Smooth muscle cell (in vitro differentiated cells): ENCODE data around the gene NRP2. TPM values are rescaled to one million over a fixed set of nuclear protein-coding genes. Genes with fewer than 3 reads are reported as not detected.

Source experiments
- DNase-seq: peaks from one replicate; lab custom pipeline; 2025; ENCODE audit not compliant: unreplicated experiment; lab: John Stamatoyannopoulos, UW
- H2AFZ ChIP-seq: fragments of 200-600 bp; sonication (generic); 2 replicates; pipeline ENCODE4 v1.6.0; 2016; ENCODE audit warnings: antibody characterized with exemption, low read depth, mild to moderate bottlenecking
- H3F3A ChIP-seq: fragments of 200-600 bp; sonication (generic); 2 replicates; pipeline ENCODE4 v1.6.0; 2017; ENCODE audit warnings: antibody characterized with exemption, low read depth
- H3K27ac ChIP-seq: fragments of 200-600 bp; sonication (generic); 2 replicates; pipeline ENCODE4 v1.5.1; 2016; ENCODE audit warnings: low read depth, mild to moderate bottlenecking
- H3K27me3 ChIP-seq: fragments of 200-600 bp; sonication (generic); 2 replicates; pipeline ENCODE4 v1.6.1; 2016; ENCODE audit warnings: low read depth, mild to moderate bottlenecking
- H3K36me3 ChIP-seq: fragments of 200-600 bp; sonication (generic); 2 replicates; pipeline ENCODE4 v1.5.1; 2016; ENCODE audit warnings: low read depth
- H3K4me1 ChIP-seq: fragments of 200-600 bp; sonication (generic); 2 replicates; pipeline ENCODE4 v1.5.1; 2016; ENCODE audit warnings: low read depth
- H3K4me2 ChIP-seq: fragments of 200-600 bp; sonication (generic); 2 replicates; pipeline ENCODE4 v1.6.0; 2016; ENCODE audit warnings: mild to moderate bottlenecking
- H3K4me3 ChIP-seq: fragments of 200-600 bp; sonication (generic); 2 replicates; pipeline ENCODE4 v1.5.1; 2016; ENCODE audit warnings: mild to moderate bottlenecking
- H3K79me2 ChIP-seq: fragments of 200-600 bp; sonication (generic); 2 replicates; pipeline ENCODE4 v1.6.0; 2016; ENCODE audit warnings: low read depth, mild to moderate bottlenecking
- H3K9ac ChIP-seq: fragments of 200-600 bp; sonication (generic); 2 replicates; pipeline ENCODE4 v1.6.0; 2016; ENCODE audit warnings: low read depth
- H3K9me3 ChIP-seq: fragments of 200-600 bp; sonication (generic); replicated peaks from 2 replicates; pipeline ENCODE4 v1.5.1; 2016; ENCODE audit warnings: low read depth
- H4K20me1 ChIP-seq: fragments of 200-600 bp; sonication (generic); 2 replicates; pipeline ENCODE4 v1.6.0; 2016; ENCODE audit warnings: low read depth
- CTCF ChIP-seq: fragments of 200-600 bp; sonication (generic); IDR thresholded peaks from 2 replicates; pipeline ENCODE4 v1.5.1; 2017; ENCODE audit warnings: borderline replicate concordance, mild to moderate bottlenecking, antibody characterized with exemption; ENCODE audit not compliant: insufficient read depth, poor library complexity, severe bottlenecking
- whole genome bisulfite sequencing: methylation state at CpG from one replicate; pipeline ENCODE4 v1.1.7; 2016; ENCODE audit warnings: low lambda C conversion rate; 5-methylcytosine and 5-hydroxymethylcytosine counted together
- polyA plus RNA-seq: library from polyadenylated mRNA; unstranded; fragments of >200 nt; fragmentation: Nextera tagmentation; extraction: Ambion mirVana; gene quantifications from 2 replicates; pipeline ENCODE4 v1.2.1, GENCODE V29; 2016
- total RNA-seq: library from RNA; depleted of rRNA; stranded (reverse); fragments of >200 nt; gene quantifications from 2 replicates; pipeline ENCODE4 v1.2.3, GENCODE V29; 2014

NRP2 gene
- total and polyA plus RNA-seq, 2 experiments from 2014 or later: 58.4 to 96.1 TPM

- H3K4me3 ChIP-seq: no peak overlapping the region
- no peaks in the 10 kb centered on the region for H4K20me1 ChIP-seq
- H3K9me3 ChIP-seq: no peaks in the 10 kb centered on the region
- H3K9ac ChIP-seq: no peak overlapping the region
- H3K4me1 ChIP-seq: peaks cover 25% of the 10 kb centered on the region
- no peaks in the 10 kb centered on the region for H3K27me3 ChIP-seq
- WGBS: 59% methylated on average over 9 of the region's 9 CpGs
- no peak overlapping the region for H3K4me2 ChIP-seq
- no peak for TF ChIP-seq CTCF
- no peak for DNase-seq
- peak overlapping the region; percentile 32 for H3K27ac ChIP-seq
- no peak overlapping the region for H2AFZ ChIP-seq
- peaks cover 10% of the 10 kb centered on the region for H3K79me2 ChIP-seq
- H3F3A ChIP-seq: peaks cover 14% of the 10 kb centered on the region
- no peaks in the 10 kb centered on the region for H3K36me3 ChIP-seq
These were observed 3.7 kb upstream of the NRP2 start for GRCh38 chr2:205678541-205679142.

GRCh38 chr2:205679410-205680009 is 2.8 kb upstream of the NRP2 start:
- peaks cover 8% of the 10 kb centered on the region for H4K20me1 ChIP-seq
- H3F3A ChIP-seq: peaks cover 14% of the 10 kb centered on the region
- H3K27ac ChIP-seq: peak overlapping the region; percentile 76
- no peaks in the 10 kb centered on the region for H3K9me3 ChIP-seq
- no peaks in the 10 kb centered on the region for H3K27me3 ChIP-seq
- H2AFZ ChIP-seq: no peak overlapping the region
- no peak for TF ChIP-seq CTCF
- DNase-seq: no peak
- WGBS: 47% methylated on average over 5 of the region's 5 CpGs
- H3K79me2 ChIP-seq: peaks cover 19% of the 10 kb centered on the region
- H3K9ac ChIP-seq: no peak overlapping the region
- H3K4me3 ChIP-seq: no peak overlapping the region
- H3K36me3 ChIP-seq: no peaks in the 10 kb centered on the region
- no peak overlapping the region for H3K4me2 ChIP-seq
- H3K4me1 ChIP-seq: peaks cover 25% of the 10 kb centered on the region

GRCh38 chr2:205680067-205680466 is 2.2 kb upstream of the NRP2 start:
- Histone ChIP-seq H3K4me1 (peaks cover 25% of the 10 kb centered on the region), H3K9ac (no peak overlapping the region), H3F3A (peaks cover 14% of the 10 kb centered on the region), H3K27ac (peak overlapping the region; percentile 76), H3K9me3 (no peaks in the 10 kb centered on the region), H3K4me3 (no peak overlapping the region), H3K36me3 (no peaks in the 10 kb centered on the region), H3K79me2 (peaks cover 24% of the 10 kb centered on the region), H4K20me1 (peaks cover 11% of the 10 kb centered on the region), H3K27me3 (no peaks in the 10 kb centered on the region), H3K4me2 (peak overlapping the region; percentile 100), H2AFZ (no peak overlapping the region)
- peak; percentile 63 for TF ChIP-seq CTCF
- 9% methylated on average over 3 of the region's 3 CpGs for WGBS
- no peak for DNase-seq

- H3K79me2 ChIP-seq: peaks cover 32% of the 10 kb centered on the region
- H3K4me2 ChIP-seq: peak overlapping the region; percentile 100
- TF ChIP-seq CTCF: no peak
- no peak overlapping the region for H3K9ac ChIP-seq
- DNase-seq: no peak
- H3K9me3 ChIP-seq: no peaks in the 10 kb centered on the region
- H3K27ac ChIP-seq: peak overlapping the region; percentile 23
- H3K4me3 ChIP-seq: no peak overlapping the region
- H3K36me3 ChIP-seq: no peaks in the 10 kb centered on the region
- H4K20me1 ChIP-seq: peaks cover 11% of the 10 kb centered on the region
- WGBS: 46% methylated on average over 4 of the region's 4 CpGs
- no peak overlapping the region for H2AFZ ChIP-seq
- no peaks in the 10 kb centered on the region for H3K27me3 ChIP-seq
- peaks cover 20% of the 10 kb centered on the region for H3K4me1 ChIP-seq
- peaks cover 14% of the 10 kb centered on the region for H3F3A ChIP-seq
These were observed 1.4 kb upstream of the NRP2 start for GRCh38 chr2:205680903-205681302.
